Measurements from ENCODE around the gene CDT1. TPM values are rescaled to one million over a fixed set of nuclear protein-coding genes. Genes with fewer than 3 reads are reported as not detected.

Gene CDT1
- total RNA-seq, 4 donors from 2014 or later, result 0.33 to 1.8 (median 0.99) TPM

GRCh38 chr16:88777471-88778270 is 25.9 kb upstream of the CDT1 start:
- Histone ChIP-seq H3K4me1 (peaks cover 12 to 54% of the 10 kb centered on the region in 2 donors), H3K9me3 (no peaks in the 10 kb centered on the region), H3K27me3 (no peaks in the 10 kb centered on the region), H3K27ac (no peak overlapping the region), H3K4me3 (replicated peaks in 1 of 3) (no peak overlapping the region), H3K36me3 (no peaks in the 10 kb centered on the region)
- TF ChIP-seq CTCF (IDR thresholded peaks at IDR 0.05), result no peak
- TF ChIP-seq POLR2A (IDR thresholded peaks at IDR 0.05), result no peak
- intact Hi-C loops (cut with DNase I), result no loop called here
- 88 to 89% methylated on average over 26 to 28 of the region's 34 CpGs for WGBS, 2 donors
- no peak for DNase-seq

GRCh38 chr16:88778271-88778525 is 25.4 kb upstream of the CDT1 start:
- TF ChIP-seq CTCF (IDR thresholded peaks at IDR 0.05) (no peak), POLR2A (IDR thresholded peaks at IDR 0.05) (no peak)
- H3K9me3 ChIP-seq, result no peaks in the 10 kb centered on the region
- no peak for DNase-seq
- no peaks in the 10 kb centered on the region for H3K27me3 ChIP-seq
- no peak overlapping the region for H3K4me3 ChIP-seq (replicated peaks in 1 of 3)
- 87 to 88% methylated on average over 7 of the region's 7 CpGs for WGBS, 2 donors
- H3K36me3 ChIP-seq, result no peaks in the 10 kb centered on the region
- peaks cover 17 to 52% of the 10 kb centered on the region in 2 donors for H3K4me1 ChIP-seq
- intact Hi-C loops (cut with DNase I), result no loop called here
- no peak overlapping the region for H3K27ac ChIP-seq

GRCh38 chr16:88778541-88779065 is 25.0 kb upstream of the CDT1 start:
- Histone ChIP-seq H3K36me3 (no peaks in the 10 kb centered on the region), H3K4me1 (peaks cover 19 to 52% of the 10 kb centered on the region in 2 donors), H3K27ac (no peak overlapping the region), H3K27me3 (no peaks in the 10 kb centered on the region), H3K9me3 (no peaks in the 10 kb centered on the region), H3K4me3 (replicated peaks in 1 of 3) (no peak overlapping the region)
- intact Hi-C loops (cut with DNase I), result no loop called here
- 87 to 90% methylated on average over 19 to 26 of the region's 30 CpGs for WGBS, 2 donors
- DNase-seq, result no peak
- TF ChIP-seq POLR2A (IDR thresholded peaks at IDR 0.05) (no peak), CTCF (IDR thresholded peaks at IDR 0.05) (no peak)

- peak; percentile 65 to 76 for DNase-seq
- peak overlapping the region in 2 of 3 donors; percentile 3 to 48 for H3K27ac ChIP-seq
- no peaks in the 10 kb centered on the region for H3K36me3 ChIP-seq
- no peaks in the 10 kb centered on the region for H3K27me3 ChIP-seq
- WGBS, 2 donors, result 31 to 45% methylated on average over 9 to 23 of the region's 34 CpGs
- no peak overlapping the region for H3K4me3 ChIP-seq (replicated peaks in 1 of 3)
- intact Hi-C loops (cut with DNase I), result no loop called here
- H3K9me3 ChIP-seq, result no peaks in the 10 kb centered on the region
- TF ChIP-seq CTCF (IDR thresholded peaks at IDR 0.05) (no peak), POLR2A (IDR thresholded peaks at IDR 0.05) (no peak)
- H3K4me1 ChIP-seq, result peaks cover 25 to 49% of the 10 kb centered on the region in 2 donors
These were observed 24.0 kb upstream of the CDT1 start for GRCh38 chr16:88779406-88780141.

Measured in thyroid gland (tissue), 4 donors.